ENCODE measurements around the gene AXDND1.

AXDND1 gene

DNA sequence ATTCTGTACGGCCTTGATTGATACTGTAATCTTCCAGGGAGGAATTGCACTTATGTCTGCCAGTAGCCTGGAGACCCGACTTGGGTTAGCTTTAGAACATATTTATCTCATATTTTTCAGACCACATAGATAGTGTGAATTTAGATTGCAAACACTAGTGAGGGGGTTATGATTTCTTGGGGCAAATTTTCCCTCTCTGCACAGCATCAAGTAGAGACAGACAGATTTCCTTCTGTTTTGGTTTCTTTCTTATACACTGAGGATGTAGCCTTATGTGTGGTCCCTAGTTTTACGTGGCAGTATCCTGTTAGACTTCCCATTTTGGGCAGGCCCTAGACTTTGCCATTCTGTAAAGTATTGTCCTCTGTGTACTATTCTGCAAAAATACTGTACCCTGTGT is 43.2 kb upstream of the AXDND1 start:
- WGBS (ENCODE audit: extremely low coverage, insufficient coverage, insufficient read length) = no CpG with 5 or more reads among the region's 3 CpGs
- Histone ChIP-seq H3K79me2 (ENCODE audit: control insufficient read depth, insufficient read depth, low read length, poor library complexity) (no peaks in the 10 kb centered on the region), H3K4ac (ENCODE audit: low read depth, low read length) (no peak overlapping the region), H3K4me3 (ENCODE audit: low read depth, low read length) (no peak overlapping the region), H2BK120ac (ENCODE audit: insufficient read depth, low read length, poor library complexity) (no peak overlapping the region), H3K4me2 (ENCODE audit: low read length) (no peak overlapping the region), H2AFZ (ENCODE audit: insufficient read depth, low read length, poor library complexity) (no peak overlapping the region), H3K27ac (ENCODE audit: low read depth, low read length) (no peak overlapping the region), H3K18ac (ENCODE audit: low read length) (no peak overlapping the region), H4K8ac (ENCODE audit: low read depth, low read length) (no peak overlapping the region), H3K14ac (ENCODE audit: low read length) (no peak overlapping the region), H3K27me3 (ENCODE audit: insufficient read depth, low read length) (no peaks in the 10 kb centered on the region), H3K4me1 (ENCODE audit: control insufficient read depth in 1 of 2, insufficient read depth in 2 of 2, low read length in 2 of 2) (no peaks in the 10 kb centered on the region), H4K12ac (ENCODE audit: low read depth, low read length) (no peak overlapping the region), H3K23ac (ENCODE audit: low read length) (no peak overlapping the region), H3K36me3 (ENCODE audit: control insufficient read depth in 1 of 2, insufficient read depth in 2 of 2, low read length in 2 of 2) (no peaks in the 10 kb centered on the region), H3K9ac (ENCODE audit: low read length) (no peak overlapping the region), H2AK5ac (ENCODE audit: low read length) (no peak overlapping the region), H3K79me1 (ENCODE audit: low read length) (no peaks in the 10 kb centered on the region), H2BK12ac (ENCODE audit: low read length) (no peak overlapping the region), H2BK5ac (ENCODE audit: low read depth, low read length, poor library complexity) (no peak overlapping the region), H3K9me3 (ENCODE audit: insufficient read depth, low read depth, low read length) (no peaks in the 10 kb centered on the region), H4K91ac (ENCODE audit: low read depth, low read length) (no peak overlapping the region)
- DNase-seq = no peak

DNA sequence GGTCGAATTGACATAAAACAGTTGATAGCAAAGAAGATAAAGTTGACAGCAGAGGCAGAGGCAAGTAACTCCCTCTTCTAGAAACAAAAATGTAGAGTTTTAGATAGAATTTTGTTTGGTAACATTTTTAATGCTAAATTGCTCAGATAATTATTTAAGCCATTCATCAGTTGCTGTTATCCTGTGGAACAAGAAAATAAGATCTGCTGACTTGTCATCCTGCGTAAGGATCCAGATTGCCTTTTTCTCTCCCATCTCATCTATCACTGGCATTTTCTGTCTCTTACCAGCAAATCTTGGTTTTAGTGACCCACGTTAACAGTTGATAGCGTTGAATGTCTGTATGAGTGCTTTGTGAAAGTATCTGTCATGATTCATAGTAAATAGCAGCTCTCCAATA is 42.3 kb upstream of the AXDND1 start:
- H2BK5ac ChIP-seq (ENCODE audit: low read depth, low read length, poor library complexity) = no peak overlapping the region
- no peak overlapping the region for H3K4ac ChIP-seq (ENCODE audit: low read depth, low read length)
- H2BK12ac ChIP-seq (ENCODE audit: low read length) = no peak overlapping the region
- no peak overlapping the region for H3K9ac ChIP-seq (ENCODE audit: low read length)
- no peaks in the 10 kb centered on the region for H3K36me3 ChIP-seq (ENCODE audit: control insufficient read depth in 1 of 2, insufficient read depth in 2 of 2, low read length in 2 of 2)
- no peaks in the 10 kb centered on the region for H3K79me1 ChIP-seq (ENCODE audit: low read length)
- H4K8ac ChIP-seq (ENCODE audit: low read depth, low read length) = no peak overlapping the region
- H3K4me2 ChIP-seq (ENCODE audit: low read length) = no peak overlapping the region
- no peak overlapping the region for H4K12ac ChIP-seq (ENCODE audit: low read depth, low read length)
- WGBS (ENCODE audit: extremely low coverage, insufficient coverage, insufficient read length) = no CpG with 5 or more reads among the region's 4 CpGs
- H2BK120ac ChIP-seq (ENCODE audit: insufficient read depth, low read length, poor library complexity) = no peak overlapping the region
- no peak overlapping the region for H3K27ac ChIP-seq (ENCODE audit: low read depth, low read length)
- H3K18ac ChIP-seq (ENCODE audit: low read length) = no peak overlapping the region
- no peak overlapping the region for H2AK5ac ChIP-seq (ENCODE audit: low read length)
- DNase-seq = no peak
- no peaks in the 10 kb centered on the region for H3K79me2 ChIP-seq (ENCODE audit: control insufficient read depth, insufficient read depth, low read length, poor library complexity)
- no peak overlapping the region for H4K91ac ChIP-seq (ENCODE audit: low read depth, low read length)
- no peak overlapping the region for H3K14ac ChIP-seq (ENCODE audit: low read length)
- no peaks in the 10 kb centered on the region for H3K27me3 ChIP-seq (ENCODE audit: insufficient read depth, low read length)
- H3K9me3 ChIP-seq (ENCODE audit: insufficient read depth, low read depth, low read length) = no peaks in the 10 kb centered on the region
- no peak overlapping the region for H3K23ac ChIP-seq (ENCODE audit: low read length)
- H3K4me1 ChIP-seq (ENCODE audit: control insufficient read depth in 1 of 2, insufficient read depth in 2 of 2, low read length in 2 of 2) = no peaks in the 10 kb centered on the region
- H2AFZ ChIP-seq (ENCODE audit: insufficient read depth, low read length, poor library complexity) = no peak overlapping the region
- H3K4me3 ChIP-seq (ENCODE audit: low read depth, low read length) = no peak overlapping the region

DNA sequence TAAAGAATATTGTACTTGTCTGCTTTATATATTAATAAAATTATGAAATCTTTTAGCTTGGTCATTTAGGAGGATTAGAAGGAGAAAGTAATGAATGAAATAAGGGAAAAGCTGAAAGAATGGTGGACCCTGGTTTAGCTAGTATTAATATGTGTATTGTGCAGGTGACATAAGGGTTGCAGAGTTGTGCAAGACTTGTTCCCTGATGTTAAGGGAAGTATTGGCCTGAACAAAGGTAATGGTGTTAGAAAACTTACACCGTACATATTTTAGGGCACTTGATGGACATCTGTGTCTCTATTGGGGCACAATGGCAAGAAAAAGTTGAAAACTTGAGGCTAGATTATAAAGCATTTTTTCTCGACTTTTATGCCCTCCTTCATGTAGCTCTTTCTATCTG is 39.9 kb upstream of the AXDND1 start:
- no peak overlapping the region for H3K14ac ChIP-seq (ENCODE audit: low read length)
- no peak for DNase-seq
- WGBS (ENCODE audit: extremely low coverage, insufficient coverage, insufficient read length) = no CpG with 5 or more reads among the region's 2 CpGs

DNA sequence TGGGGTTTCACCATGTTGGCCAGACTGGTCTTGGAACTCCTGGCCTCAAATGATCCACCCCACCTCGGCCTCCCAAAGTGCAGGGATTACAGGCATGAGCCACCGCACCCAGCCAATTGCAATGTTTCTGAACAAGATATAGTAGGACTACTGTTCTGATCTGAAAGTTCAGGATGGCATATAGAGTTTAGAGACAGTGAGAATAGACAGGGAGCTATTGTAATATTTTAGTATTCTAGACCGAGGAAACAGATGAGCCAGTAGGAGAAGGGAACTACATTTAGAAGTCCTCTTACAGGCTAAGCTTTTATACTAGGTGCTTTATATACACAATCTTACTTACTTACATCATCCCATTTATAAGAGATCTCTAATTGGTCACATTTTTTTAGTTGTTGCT is 39.0 kb upstream of the AXDND1 start:
- WGBS (ENCODE audit: extremely low coverage, insufficient coverage, insufficient read length) = no CpG with 5 or more reads among the region's 3 CpGs
- Histone ChIP-seq H3K9ac (ENCODE audit: low read length) (no peak overlapping the region), H3K14ac (ENCODE audit: low read length) (no peak overlapping the region), H3K4me2 (ENCODE audit: low read length) (no peak overlapping the region), H3K4me1 (ENCODE audit: control insufficient read depth in 1 of 2, insufficient read depth in 2 of 2, low read length in 2 of 2) (no peaks in the 10 kb centered on the region), H3K9me3 (ENCODE audit: insufficient read depth, low read depth, low read length) (peaks cover 2% of the 10 kb centered on the region), H2BK12ac (ENCODE audit: low read length) (no peak overlapping the region), H2AK5ac (ENCODE audit: low read length) (no peak overlapping the region), H3K27ac (ENCODE audit: low read depth, low read length) (no peak overlapping the region), H3K79me1 (ENCODE audit: low read length) (no peaks in the 10 kb centered on the region), H3K27me3 (ENCODE audit: insufficient read depth, low read length) (no peaks in the 10 kb centered on the region), H2BK5ac (ENCODE audit: low read depth, low read length, poor library complexity) (no peak overlapping the region), H2BK120ac (ENCODE audit: insufficient read depth, low read length, poor library complexity) (no peak overlapping the region), H3K23ac (ENCODE audit: low read length) (no peak overlapping the region), H3K18ac (ENCODE audit: low read length) (no peak overlapping the region), H3K79me2 (ENCODE audit: control insufficient read depth, insufficient read depth, low read length, poor library complexity) (no peaks in the 10 kb centered on the region), H2AFZ (ENCODE audit: insufficient read depth, low read length, poor library complexity) (no peak overlapping the region), H4K12ac (ENCODE audit: low read depth, low read length) (no peak overlapping the region), H3K4ac (ENCODE audit: low read depth, low read length) (no peak overlapping the region), H4K91ac (ENCODE audit: low read depth, low read length) (no peak overlapping the region), H4K8ac (ENCODE audit: low read depth, low read length) (no peak overlapping the region), H3K4me3 (ENCODE audit: low read depth, low read length) (no peak overlapping the region), H3K36me3 (ENCODE audit: control insufficient read depth in 1 of 2, insufficient read depth in 2 of 2, low read length in 2 of 2) (no peaks in the 10 kb centered on the region)
- no peak for DNase-seq

More for the DNA sequence above, 39.9 kb upstream of the AXDND1 start:
- H3K79me1 ChIP-seq (ENCODE audit: low read length) = no peaks in the 10 kb centered on the region
- H2BK12ac ChIP-seq (ENCODE audit: low read length) = no peak overlapping the region
- H3K4me2 ChIP-seq (ENCODE audit: low read length) = no peak overlapping the region
- no peak overlapping the region for H2AK5ac ChIP-seq (ENCODE audit: low read length)
- H3K9me3 ChIP-seq (ENCODE audit: insufficient read depth, low read depth, low read length) = peaks cover 2% of the 10 kb centered on the region
- H3K4me3 ChIP-seq (ENCODE audit: low read depth, low read length) = no peak overlapping the region
- no peaks in the 10 kb centered on the region for H3K36me3 ChIP-seq (ENCODE audit: control insufficient read depth in 1 of 2, insufficient read depth in 2 of 2, low read length in 2 of 2)
- no peak overlapping the region for H2BK5ac ChIP-seq (ENCODE audit: low read depth, low read length, poor library complexity)
- H4K8ac ChIP-seq (ENCODE audit: low read depth, low read length) = no peak overlapping the region
- no peak overlapping the region for H3K27ac ChIP-seq (ENCODE audit: low read depth, low read length)
- no peak overlapping the region for H3K9ac ChIP-seq (ENCODE audit: low read length)
- no peak overlapping the region for H4K91ac ChIP-seq (ENCODE audit: low read depth, low read length)
- H3K18ac ChIP-seq (ENCODE audit: low read length) = no peak overlapping the region
- H3K4me1 ChIP-seq (ENCODE audit: control insufficient read depth in 1 of 2, insufficient read depth in 2 of 2, low read length in 2 of 2) = no peaks in the 10 kb centered on the region
- no peak overlapping the region for H2BK120ac ChIP-seq (ENCODE audit: insufficient read depth, low read length, poor library complexity)
- H3K27me3 ChIP-seq (ENCODE audit: insufficient read depth, low read length) = no peaks in the 10 kb centered on the region
- H3K4ac ChIP-seq (ENCODE audit: low read depth, low read length) = no peak overlapping the region
- H2AFZ ChIP-seq (ENCODE audit: insufficient read depth, low read length, poor library complexity) = no peak overlapping the region
- no peaks in the 10 kb centered on the region for H3K79me2 ChIP-seq (ENCODE audit: control insufficient read depth, insufficient read depth, low read length, poor library complexity)
- H4K12ac ChIP-seq (ENCODE audit: low read depth, low read length) = no peak overlapping the region
- no peak overlapping the region for H3K23ac ChIP-seq (ENCODE audit: low read length)
